GM21737 (cell line): ENCODE results near the gene NAXE.
A peak's percentile ranks its signal among the peaks of the same experiment; 100 is the strongest.
"Not testable (repeated sequence)": the region's sequence is repeated elsewhere in the genome, so short reads cannot be mapped to it uniquely, and the experiment has no call there.

Experiments
- ATAC-seq: cut with Tn5 transposase; IDR thresholded peaks from one replicate; pipeline ENCODE4 v1.9.1; 2021; ENCODE audit warnings: mild to moderate bottlenecking, moderate library complexity; ENCODE audit not compliant: unreplicated experiment

The NAXE gene

GRCh38 chr1:156592158-156592909, 758 bp downstream of the NAXE start:
- no peak for ATAC-seq

DNA sequence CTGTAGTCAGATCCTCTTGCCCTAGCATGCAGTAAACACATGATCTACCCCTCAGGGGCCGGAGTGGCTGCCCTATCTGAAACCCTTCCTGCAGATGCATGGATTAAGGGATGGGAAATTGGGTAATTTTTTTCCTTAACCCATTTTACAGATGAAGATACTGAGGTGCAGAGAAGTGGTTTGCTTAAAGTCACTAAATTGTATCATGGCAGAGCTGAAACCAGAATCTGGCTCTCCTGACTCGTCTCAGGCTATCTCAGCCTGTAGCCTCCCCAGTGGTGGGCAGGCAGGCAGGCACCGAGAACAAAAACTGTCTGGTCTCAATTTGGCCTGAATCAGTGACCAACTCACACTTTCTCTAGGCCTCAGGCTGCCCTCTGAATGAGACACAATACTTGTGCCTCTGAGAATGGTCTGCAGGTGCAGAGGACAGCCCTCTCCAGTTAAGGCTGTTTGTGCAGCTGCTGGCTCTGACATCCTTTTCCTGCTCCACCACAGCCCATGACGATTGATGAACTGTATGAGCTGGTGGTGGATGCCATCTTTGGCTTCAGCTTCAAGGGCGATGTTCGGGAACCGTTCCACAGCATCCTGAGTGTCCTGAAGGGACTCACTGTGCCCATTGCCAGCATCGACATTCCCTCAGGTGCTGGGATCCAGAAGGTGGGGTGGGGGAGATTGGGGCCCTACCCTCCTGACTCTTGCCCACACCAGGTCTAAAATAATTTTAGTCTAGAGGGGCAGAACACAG, 1.5 kb downstream of the NAXE start:
- ATAC-seq = no peak

- ATAC-seq = no peak
Observed at GRCh38 chr1:156593661-156593989, 2.0 kb downstream of the NAXE start.

DNA sequence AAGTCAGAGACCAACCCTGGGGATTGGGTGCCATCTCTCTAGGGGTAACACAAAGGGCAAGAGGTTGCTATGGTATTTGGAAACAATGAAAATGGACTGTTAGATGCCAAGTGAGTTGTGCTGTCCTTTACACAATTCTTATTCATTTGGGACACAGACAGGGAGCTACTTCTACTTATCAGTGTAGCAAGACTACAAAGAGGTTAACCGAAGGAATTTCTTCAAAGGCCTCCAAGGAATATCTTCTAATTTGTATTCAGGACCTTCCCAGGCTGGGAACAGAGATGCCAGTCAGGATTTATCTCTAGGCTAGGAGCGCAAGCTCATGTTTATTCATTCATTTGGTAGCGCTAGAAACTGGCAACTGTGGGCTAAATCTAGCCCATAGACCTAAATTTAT, 2.6 kb downstream of the NAXE start:
- no peak for ATAC-seq

DNA sequence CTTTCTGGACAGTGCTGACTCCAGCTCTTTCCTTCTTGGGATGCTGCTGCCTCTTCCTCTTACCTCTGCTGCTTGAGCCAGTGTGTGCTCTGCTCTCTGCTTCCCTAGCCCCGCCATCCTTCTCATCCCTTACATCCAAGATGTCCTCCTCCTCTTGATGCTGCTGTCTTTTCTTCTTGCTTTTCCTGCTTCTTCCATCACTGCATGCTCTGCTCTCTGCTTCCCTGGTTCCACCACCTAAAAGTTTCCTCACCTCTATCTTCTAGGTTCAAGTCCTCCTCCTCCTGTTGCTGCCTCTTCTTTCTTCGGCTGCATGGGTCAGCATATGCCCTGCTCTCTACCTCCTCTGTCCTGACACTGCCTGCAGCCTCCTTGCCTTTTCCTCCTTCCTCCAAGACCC, 3.4 kb downstream of the NAXE start:
- ATAC-seq = no peak

GRCh38 chr1:156596426-156596825, 4.8 kb downstream of the NAXE start:
- ATAC-seq = no peak

DNA sequence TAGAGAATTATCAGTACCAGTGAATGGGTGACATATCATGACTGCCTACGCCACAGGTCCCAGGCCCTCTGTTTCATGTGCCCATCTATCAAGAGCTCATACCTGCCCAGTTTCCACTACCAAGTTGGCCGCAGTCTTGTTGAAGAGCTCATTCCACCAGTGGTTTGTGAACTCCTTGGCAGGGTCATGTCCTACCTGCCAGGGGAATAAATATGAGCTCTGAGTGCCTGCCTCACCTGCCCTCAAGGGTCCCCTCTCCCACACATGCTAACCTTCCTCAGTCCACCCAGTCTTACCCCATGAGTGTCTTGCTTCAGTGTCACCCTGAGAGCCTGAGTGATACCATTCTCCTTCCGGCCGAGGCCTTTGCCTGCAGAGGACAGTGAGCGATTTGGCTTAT, 6.5 kb downstream of the NAXE start:
- ATAC-seq = no peak

GRCh38 chr1:156598731-156599432, 7.3 kb downstream of the NAXE start:
- no peak for ATAC-seq

- no peak for ATAC-seq
Observed at GRCh38 chr1:156599811-156600210, 8.2 kb downstream of the NAXE start.

DNA sequence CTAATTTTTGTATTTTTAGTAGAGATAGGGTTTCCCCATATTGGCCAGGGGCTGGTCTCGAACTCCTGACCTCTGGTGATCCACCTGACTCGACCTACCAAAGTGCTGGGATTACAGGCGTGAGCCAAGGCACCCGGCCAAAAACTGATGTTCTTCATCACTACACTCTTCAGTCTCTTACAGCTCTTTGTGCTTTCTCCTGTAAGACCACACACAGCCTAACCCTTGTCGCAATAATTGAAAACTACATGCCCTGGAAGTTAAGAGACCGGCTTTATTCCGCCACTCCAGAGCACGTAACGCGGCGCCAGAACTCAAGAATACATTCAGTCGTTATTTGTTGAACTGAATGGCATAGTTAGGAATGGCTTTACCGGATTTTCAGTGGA, 9.2 kb downstream of the NAXE start:
- no peak for ATAC-seq

DNA sequence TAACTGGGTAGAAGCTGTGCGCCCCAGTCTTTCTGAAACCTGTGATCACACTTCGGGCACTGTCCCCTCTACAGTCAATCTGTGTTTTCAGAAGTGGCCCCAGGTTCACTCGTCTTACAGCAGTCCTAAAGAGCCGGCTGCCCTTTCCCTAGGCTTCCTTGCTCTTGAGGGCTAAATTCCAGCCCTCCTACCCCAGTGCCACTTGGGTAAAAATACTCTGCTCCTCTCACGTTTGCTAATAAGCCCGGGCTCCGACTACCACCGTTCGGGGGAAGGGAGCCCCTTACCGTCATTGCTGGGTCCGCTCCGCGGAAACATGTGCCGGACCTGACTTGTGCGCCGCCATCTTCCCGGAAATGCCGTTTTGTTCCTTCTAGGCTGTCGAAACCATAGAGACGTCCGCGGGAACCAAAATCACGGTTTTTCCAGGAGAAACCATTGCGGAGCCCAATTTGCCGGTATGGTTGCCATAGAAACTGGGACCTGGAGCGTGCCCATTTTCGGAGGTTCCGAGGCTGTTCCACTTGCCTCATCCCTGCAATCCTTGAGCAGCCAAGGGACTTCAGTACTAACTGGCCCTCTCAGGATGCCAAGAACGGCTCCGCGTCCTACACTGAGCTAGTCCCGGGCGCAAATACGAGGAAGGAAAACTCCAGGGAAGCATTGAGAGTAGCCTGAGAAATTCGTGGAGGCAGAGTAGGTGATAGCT, 9.7 kb downstream of the NAXE start, which contains the start of gene GPATCH4:
Gene GPATCH4, minus strand, starts transcription at position 358 of the 709 bp plus-strand sequence.
- ATAC-seq = peak; percentile 48

GRCh38 chr1:156601892-156602291, 10.3 kb downstream of the NAXE start:
- peak; percentile 13 for ATAC-seq

DNA sequence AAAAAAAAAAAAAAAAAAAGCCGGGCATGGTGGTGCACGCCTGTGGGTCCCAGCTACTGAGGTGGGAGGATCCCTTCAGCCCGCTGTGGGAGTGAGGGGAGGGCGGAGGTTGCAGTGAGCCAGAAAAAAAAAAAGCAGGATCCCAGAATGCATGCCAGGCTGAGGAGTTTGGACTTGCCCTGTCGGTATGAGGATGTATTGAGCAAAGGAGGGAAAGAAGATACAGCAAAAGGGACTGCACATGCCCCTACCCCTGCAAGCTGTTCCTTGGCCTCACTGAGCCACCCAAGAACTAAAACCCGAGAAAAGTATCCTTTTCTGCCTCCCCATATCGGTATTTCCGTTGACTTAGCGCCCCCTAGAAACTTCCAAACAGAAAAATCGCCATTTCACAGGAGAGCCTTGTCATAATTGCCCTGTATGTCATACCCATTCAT, 11.0 kb downstream of the NAXE start:
- ATAC-seq = no peak

DNA sequence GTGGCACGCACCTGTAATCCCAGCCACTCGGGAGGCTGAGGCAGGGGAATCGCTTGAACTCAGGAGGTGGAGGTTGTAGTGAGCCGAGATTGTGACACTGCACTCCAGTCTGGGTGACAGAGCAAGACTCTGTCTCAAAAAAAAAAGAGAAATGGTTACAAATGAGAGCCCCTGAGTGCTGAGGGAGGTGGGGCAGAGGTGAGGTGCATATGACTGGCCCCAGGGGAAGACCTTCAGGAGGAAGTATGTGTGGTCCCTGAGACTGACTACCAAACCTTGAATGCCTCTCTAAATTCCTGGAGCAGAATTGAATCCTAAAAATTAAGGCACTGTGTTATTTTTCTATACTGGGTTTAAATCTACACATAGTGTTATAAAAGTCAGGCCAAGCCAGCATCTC, 15.8 kb downstream of the NAXE start:
- ATAC-seq = not testable (repeated sequence)

GRCh38 chr1:156608036-156608674, 16.6 kb downstream of the NAXE start:
- peak; percentile 57 for ATAC-seq

GRCh38 chr1:156608981-156609380, 17.4 kb downstream of the NAXE start:
- ATAC-seq = no peak

GRCh38 chr1:156610072-156610471, 18.5 kb downstream of the NAXE start:
- ATAC-seq = not testable (repeated sequence)

- ATAC-seq = no peak
Observed at GRCh38 chr1:156612666-156613065, 21.1 kb downstream of the NAXE start.

DNA sequence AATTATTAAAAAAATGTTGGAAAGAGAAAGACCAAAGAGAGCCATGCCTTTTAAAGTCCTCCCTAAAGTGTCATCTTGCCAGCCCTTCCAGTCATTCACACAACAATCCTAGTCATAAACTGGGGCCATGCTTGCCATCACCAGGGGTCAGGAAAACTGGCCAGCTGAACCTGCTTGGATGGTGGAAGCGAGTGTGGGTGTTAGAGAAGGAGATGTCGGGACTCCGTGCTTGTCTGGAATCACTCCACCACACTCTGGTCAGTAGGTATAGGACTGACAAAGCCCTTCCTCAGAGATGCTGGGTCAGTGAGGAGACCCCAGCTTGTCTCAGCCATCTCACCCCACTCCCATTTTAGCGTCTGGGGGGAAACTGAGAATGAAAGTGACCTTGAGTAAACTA, 24.4 kb downstream of the NAXE start:
- no peak for ATAC-seq

GRCh38 chr1:156616463-156616862, 24.9 kb downstream of the NAXE start:
- ATAC-seq = no peak
